HT1080 (cell line): ENCODE results near the gene NTNG2. TPM values are rescaled to one million over a fixed set of nuclear protein-coding genes. Genes with fewer than 3 reads are reported as not detected.
A peak's percentile ranks its signal among the peaks of the same experiment; 100 is the strongest.

Experiments
- DNase-seq: peaks from one replicate; pipeline ENCODE4 v3.0.0-alpha.2; 2015; ENCODE audit warnings: low read depth
- total RNA-seq: library from RNA; depleted of rRNA; stranded (reverse); fragments of >200 nt; shearing (Covaris generic); gene quantifications from 2 replicates; pipeline ENCODE4 v1.2.3, GENCODE V29; 2014

Gene NTNG2
- total RNA-seq, 1 experiment from 2014 or later: 2.6 TPM

DNA sequence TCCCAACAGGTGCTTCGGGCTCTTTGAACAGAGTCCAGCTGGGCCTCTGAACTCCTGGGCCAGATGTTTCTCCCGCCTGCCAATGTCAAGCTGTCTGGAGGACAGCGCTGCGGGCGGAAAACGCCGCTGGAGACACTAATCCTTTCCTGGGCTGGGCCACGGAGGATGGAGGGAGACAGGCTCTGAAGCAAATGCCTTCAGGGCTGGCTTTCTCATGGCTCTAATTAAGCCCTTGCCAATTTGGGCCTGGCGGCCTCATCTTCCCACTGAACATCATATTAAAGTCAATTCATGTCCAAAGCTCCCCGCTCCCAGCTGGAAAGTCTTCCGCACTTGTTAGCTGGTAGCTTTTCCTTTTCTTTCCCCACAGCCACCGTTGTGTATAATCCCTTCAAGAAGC, 72.7 kb downstream of the NTNG2 start:
- DNase-seq: no peak

DNA sequence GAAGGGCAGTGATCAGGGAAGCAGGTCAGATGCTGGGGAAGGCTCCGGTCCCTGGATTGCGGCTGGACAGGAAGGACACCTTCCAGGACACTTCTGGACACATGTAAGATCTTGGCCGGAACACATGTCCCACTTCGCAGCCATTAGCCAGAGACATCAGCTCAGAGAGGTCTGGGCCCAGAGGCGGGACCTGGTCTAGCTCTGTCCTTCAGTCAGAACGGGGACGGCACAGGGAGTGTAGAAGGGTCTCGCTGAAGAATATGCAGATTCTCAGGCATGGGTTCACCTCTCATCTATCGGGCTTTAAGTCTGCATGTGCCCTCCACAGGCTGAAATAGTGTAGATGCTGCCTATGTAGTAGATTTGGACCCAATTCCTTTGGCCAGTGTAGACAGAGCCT, 73.3 kb downstream of the NTNG2 start:
- DNase-seq: no peak

DNA sequence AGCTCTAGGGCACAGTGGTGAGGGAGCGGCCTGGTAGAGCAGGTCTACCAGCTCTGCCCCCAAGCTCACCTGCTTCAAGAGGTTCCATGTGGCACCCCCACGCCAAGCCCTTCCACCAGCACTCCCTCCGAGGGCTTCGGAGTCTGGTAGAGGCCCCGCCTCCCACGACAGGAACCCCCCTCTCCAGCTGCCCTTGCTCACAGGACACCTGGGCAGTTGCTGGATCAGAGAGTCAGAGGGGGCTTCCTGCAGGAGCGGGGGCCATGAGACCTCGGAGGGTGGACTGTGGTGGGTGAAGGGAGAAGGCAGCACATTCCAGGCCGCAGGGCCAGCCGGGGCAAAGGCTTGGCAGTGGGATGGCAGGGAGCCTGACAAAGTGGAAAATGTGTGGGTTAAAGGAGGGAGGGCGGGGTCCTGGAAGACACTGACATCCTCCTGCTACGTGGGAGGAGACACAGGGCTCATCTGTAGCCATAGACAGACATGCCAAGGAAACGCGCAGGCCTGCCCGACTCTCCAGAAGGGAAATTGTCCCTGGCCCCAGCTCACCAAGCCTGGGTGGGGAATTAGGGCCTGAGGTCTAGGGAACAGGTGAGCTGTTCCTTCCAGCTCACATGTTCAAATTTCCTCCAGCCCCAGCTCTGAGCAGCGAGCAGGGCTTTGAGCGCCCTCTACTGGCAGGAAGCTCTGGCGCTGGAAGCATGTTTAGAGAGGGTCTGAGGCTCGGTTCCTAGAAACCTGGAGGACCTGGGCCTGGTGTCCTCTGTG, 74.2 kb downstream of the NTNG2 start:
- peak; percentile 63 for DNase-seq

DNA sequence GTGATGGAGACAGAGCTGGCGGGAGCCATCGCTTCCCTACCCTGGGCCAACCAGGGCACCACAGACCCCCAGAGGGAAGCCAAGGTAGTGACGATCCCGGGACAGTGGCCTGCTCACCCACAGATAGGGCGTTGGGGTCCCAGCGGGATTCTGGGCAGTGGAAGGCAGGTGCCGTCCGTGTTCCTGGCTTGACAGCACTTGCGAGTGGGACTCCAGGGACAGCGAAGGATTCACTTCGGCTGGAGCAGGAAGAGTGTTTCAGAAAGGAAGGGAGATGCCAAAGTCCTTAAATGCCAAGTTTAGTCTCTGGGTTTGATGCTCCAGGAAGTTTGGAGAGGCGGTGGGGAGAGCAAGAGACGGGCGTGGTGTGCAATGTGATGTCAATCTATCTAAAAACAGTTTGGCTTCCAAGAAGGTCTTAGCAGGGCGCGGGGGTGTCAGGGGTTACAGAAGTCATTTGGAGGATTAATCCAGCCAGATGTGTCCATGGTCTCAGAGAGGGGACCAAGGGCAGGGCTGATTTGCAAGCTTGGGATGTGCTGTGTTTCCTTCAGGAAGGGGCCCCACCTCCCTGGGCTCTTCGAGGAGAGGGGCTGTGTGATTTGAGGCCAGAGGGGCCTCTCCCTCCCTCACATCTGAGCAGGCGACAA, 74.9 kb downstream of the NTNG2 start:
- no peak for DNase-seq

DNA sequence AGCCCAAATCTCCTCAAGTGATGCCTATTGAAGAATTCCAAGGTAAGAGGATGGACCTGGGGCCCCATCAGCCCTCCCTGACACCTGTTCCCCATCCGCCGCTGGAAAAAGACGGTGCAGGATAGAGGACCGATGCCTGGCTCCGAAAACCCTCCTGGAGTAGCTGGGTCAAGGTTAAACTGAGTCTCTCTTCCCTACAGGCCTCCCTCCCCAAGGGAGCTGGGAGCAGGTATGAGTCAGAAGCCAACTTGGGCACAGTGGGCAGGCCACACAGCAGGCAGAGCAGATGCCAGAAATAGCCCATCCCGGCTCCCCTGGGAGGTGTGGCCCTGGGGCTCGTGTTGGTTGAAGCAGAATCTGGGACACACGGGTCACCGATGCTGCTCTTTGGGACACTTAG, 75.6 kb downstream of the NTNG2 start:
- DNase-seq: peak; percentile 39

DNA sequence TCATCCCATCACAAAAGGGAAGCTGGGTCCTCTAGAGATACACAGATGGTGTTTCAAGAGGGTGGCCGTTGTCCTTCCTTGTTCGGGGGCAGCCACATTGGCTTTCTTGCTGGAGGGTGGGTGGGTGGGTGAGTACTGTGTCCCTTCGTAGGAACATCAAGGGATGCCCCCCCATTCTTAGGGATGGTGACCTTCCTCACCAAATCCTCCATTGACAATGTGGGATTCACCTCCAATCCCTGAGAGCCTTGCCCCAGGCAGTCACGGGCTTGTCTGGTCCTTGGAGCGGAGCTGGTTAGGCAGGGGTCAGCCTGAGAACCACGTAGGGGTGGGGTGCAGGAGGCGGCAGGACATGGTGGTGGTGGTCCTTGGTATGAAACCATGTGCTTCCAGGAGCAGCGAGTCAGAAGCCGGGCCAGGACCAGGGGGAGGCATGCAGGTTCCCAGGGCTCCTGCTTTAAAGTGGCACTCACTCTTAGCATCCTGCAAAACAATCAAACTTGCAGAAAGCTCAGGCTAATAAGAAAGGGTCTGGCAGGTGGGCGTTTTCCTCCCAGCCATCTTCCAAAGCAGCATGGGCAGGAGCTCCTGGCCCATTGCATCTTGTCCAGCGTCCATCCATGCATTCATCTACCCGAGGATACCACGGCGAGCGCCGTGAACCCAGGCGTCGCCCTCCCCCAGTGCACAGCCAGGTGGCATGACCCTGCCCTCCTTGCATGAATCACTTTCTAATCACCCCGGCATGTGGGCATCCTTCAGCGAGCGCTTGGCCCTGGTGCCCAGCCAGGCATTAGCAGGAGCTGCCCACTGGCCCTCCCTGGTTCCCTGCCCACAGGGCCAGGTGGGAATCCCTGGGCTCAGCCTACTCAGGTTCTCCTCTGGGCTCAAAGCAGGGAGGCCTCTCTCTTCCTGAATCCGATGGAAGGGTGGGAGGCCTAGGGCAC, 76.4 kb downstream of the NTNG2 start:
- DNase-seq: no peak

DNA sequence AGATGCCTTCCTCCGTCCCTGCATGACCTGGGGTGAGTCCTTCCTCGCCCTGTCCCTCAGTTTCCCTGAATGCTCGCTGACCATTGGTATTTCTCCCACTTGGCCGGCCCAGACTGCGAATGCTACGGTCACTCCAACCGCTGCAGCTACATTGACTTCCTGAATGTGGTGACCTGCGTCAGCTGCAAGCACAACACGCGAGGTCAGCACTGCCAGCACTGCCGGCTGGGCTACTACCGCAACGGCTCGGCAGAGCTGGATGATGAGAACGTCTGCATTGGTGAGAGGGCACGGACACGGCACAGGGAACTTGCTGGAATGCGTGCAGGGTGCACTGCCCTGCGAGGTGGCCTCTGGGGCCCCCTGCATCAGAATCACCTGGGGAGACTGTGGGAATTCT, 77.1 kb downstream of the NTNG2 start:
- no peak for DNase-seq

DNA sequence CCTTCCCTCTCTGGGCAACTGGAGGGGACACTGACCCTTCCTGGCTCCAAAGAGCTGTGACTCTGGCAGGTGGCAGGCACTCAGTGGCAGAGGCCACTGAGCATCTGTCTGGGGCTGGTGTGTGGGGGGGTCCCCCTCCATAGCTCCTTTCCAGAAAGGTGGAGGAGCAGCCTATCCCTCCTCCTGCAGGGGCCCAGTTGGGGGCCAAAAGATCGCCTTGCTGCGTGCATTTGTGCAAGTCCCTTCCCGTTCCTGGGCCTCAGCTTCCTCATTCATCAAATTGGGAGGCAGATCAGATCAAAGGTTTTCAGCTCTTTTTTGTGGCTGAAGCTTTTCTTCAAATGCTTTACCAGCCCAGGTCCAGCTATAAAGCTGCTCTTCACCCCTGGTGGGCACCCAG, 77.7 kb downstream of the NTNG2 start:
- DNase-seq: no peak

DNA sequence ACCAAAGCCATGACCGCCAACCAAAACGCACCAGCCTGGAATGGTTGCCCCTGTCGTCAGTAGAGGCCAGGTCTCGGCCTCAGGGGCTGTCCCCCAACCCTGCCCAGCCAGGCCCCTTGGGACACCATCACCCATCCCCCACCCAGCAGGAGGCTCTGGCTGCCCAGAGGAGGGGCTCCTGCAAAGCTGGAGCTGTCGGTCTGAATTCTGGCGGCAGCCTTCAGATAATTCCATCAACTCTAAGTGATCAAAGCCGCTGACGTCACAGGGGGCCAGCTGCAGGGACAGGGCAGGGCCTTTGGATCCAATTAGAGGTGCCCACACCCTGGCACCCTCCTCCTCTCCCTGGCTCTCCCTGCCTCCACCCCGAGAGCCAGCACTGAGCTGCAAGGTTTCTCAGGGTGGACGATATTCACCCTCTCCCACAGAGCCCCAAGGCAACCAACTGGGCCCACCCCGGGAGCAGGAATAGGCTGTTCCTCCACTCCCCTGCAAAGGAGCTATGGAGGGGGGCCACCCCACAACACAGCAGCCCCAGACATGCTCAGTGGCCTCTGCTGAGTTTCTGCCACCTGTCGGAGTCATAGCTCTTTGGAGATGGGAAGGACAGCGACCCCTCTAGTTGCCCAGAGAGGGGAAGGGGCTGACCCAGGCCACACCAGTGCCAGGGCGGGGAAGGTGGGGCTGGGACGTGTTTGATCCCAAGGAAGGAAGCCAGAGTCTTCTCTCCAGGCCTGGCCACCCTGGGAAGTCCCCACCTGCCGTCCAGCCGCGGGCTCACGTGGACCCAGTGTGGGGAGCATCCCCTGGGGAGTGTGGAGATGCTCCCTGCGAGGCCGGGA, 78.4 kb downstream of the NTNG2 start:
- DNase-seq: no peak

DNA sequence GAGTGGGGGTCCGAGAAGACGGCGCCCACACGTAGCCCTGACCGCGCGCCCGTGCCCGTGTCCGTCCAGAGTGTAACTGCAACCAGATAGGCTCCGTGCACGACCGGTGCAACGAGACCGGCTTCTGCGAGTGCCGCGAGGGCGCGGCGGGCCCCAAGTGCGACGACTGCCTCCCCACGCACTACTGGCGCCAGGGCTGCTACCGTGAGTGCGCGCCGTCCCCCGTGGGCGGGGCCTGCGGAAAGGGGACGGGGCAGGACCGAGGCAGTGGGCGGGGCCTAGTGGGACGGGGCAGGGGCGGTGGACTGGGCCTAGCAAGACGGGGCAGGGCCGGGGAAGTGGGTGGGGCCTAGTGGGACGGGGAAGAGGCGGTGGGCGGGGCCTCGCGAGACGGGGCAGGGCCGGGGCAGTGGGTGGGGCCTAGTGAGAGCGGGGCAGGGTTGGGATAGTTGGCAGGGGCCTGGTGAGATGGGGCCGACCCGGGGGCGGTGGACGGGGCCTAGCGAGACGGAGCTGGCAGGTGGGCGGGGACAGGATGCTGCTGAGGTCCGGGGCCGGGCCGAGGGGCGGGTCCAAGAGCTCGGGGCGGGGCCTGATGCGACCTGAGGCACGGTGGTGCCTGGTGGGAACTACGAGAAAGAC, 79.1 kb downstream of the NTNG2 start:
- DNase-seq: peak; percentile 45

DNA sequence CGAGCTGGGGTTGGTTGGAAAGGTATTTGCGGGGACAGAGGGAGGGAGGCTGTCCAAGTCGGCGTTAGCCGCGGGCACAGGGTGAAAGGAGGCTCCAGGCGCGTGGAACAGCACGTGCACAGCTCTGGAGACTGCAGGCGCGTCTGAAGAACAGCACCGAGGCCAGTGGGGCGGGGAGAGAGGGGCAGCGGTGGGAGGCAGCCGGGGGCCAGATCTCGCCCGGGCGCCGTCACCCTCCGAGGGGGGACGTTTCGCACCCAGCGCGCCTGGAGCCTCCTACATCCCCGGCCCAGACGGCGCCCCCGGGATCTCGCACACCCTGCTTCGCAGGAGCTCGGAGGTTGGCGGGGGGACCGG, 79.6 kb downstream of the NTNG2 start:
- DNase-seq: no peak

DNA sequence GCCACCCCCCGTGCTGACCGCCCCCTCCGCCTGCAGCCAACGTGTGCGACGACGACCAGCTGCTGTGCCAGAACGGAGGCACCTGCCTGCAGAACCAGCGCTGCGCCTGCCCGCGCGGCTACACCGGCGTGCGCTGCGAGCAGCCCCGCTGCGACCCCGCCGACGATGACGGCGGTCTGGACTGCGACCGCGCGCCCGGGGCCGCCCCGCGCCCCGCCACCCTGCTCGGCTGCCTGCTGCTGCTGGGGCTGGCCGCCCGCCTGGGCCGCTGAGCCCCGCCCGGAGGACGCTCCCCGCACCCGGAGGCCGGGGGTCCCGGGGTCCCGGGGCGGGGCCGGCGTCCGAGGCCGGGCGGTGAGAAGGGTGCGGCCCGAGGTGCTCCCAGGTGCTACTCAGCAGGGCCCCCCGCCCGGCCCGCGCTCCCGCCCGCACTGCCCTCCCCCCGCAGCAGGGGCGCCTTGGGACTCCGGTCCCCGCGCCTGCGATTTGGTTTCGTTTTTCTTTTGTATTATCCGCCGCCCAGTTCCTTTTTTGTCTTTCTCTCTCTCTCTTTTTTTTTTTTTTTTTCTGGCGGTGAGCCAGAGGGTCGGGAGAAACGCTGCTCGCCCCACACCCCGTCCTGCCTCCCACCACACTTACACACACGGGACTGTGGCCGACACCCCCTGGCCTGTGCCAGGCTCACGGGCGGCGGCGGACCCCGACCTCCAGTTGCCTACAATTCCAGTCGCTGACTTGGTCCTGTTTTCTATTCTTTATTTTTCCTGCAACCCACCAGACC, 80.2 kb downstream of the NTNG2 start:
- DNase-seq: no peak

DNA sequence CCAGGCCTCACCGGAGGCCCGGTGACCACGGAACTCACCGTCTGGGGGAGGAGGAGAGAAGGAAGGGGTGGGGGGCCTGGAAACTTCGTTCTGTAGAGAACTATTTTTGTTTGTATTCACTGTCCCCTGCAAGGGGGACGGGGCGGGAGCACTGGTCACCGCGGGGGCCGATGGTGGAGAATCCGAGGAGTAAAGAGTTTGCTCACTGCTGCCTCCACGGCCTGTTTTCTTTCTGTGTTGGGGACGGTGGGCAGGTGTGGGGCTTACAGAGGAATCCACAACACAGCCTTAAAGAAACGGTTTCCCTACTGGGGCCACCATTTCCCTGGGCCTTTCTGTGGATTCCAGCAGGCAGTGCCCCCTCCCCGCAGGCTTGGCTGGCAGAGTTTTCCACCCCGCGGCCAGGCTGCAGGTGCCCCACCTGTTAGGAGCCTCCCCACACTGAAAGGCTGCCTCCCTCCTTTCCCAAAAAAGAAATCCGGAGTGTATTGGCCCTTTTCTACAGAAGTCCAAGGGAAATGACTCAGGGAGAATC, 80.8 kb downstream of the NTNG2 start:
- no peak for DNase-seq

DNA sequence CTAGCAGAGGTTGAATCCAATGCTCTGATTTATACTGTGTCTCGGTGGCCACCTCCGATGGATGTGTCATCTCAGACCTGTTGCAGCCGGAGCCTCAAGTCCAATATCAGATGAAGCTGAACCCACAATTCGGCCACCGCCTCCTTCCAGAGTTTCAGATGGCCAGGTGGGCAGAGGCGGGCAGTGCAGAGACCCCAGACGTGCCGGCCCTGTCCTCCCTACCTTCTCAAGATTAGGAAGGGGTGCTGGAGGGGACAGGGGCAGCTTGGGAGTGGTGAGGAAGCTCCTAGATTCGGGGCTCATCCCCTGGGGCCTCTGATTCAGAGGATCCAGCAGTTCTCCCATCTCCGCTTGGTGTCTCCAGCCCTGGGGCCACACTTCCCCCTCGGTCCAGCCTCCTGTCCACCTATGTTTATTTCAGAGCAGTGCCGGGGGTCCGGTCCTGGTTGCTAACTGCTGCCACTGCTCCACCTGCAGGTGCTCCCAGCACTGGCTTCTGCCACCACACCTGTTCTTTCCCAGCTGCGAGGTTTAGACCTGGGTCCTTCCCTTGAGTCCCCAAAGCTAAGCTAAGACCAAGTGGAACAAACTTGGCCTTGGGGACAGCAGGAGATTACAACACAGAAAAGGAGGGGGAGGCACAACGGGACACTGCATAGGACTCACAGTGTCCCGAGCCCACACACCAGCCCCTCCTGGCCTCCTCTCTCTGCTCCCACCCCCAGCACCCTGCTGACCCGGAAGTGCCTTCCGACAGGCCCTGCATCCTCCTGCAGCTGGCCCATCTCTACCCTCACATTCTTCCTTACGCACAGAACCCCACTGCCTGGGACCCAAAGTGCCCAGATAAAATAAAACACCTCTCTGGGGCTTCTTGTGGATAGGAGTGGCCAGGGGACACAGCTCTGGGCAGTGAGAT, 81.6 kb downstream of the NTNG2 start:
- DNase-seq: peak; percentile 41

DNA sequence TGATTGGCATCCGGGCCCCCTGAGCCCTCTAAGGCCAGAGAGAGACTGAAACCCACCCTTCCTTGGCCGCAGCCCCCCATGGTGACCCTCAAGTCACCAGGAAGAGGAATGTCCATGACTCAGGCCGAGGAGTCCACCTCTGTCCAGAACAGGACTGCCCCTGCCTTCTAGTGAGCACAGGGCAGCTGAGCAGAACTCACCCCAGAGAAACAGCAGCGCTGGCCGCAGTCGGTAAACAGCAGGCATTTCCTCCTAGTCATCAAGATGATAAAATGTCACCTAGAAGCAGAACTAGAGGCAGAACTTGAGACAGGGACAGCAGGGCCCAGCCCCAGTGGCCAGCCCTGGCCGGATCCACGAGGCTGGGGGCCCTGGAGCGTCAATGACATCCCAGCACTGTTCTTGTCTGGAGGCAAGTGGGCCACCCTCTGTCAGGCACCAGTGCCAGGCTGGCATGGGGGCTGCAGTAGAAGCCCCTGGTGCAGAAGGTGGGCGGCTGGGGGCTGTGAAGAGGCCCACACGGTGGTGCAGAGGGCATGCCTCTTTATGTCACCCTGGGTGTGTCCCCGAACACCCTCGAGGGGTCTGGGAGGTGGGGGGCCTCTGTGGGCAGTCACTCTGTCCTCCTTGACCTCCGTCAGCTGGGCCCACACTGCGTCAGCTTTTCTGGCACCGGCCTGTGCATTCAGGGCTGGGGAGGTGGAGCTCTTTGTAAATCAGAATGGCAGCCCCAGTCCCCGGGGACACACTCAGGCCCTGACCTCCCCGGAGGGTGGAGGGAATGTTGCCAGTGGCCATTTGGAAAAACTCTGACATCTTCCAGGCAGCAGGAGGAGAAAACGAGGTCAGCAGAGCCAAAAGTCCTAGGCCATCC, 83.0 kb downstream of the NTNG2 start:
- no peak for DNase-seq

DNA sequence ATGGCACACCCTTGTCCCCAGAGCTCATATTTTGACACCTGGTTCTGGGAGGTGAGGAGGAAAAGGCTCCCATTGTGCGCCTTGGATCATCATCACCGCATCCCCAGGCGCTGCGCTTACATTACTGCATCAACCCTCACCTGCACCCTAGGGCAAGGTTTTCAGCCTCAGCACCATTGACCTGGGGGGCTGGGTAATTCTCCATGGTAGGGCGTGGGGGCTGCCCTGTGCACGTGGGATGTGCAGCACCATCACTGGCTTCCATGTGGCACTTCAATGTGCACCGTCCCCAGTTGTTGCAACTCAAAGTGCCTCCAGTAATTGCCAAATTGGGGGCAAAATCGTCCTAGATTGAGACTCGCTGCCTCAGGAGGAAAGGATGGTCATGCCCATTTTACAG, 83.6 kb downstream of the NTNG2 start:
- DNase-seq: no peak

DNA sequence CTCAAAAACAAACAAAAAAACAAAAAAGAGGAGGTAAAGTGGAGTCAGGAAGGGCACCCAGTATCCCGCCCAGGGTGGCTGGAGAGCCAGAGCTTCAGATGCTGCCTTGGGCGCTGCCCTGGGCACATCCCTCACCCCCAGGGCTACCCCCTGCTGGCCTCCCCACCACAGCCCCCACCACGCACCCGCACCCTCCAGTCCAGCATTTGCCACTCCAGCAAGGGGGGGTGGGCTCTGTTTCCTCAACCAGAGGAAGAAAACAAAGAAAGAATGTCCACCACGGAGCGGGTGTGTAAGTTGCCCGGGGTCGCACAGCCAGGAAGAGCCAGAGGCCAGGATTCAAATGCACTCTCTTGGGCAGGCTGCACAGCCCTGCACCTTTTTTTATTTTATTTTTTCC, 86.1 kb downstream of the NTNG2 start:
- no peak for DNase-seq

DNA sequence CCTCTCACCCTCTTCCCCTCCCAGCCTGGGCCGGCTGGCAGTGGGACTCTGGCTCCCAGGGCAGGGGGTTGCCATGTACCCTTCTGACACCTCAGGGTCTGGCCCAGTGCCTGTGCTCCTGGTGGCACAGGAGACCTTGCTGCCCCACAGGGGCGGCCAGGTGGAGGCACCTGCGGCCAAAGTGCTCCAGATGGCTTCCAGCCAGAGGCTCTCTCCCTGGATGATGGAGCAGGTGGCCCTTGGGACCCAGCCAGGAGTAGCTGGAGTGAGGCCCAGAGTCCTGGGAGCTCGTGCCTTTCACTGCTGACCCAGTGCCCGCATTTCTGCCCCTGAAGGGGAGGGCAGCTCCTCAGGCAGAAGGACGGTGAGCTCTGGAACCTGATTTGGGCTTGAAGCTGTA, 87.3 kb downstream of the NTNG2 start:
- DNase-seq: no peak
